HuH-7 (cell line): ENCODE results near the gene PPM1F.

ENCODE experiments used
- DNase-seq: peaks from one replicate; pipeline ENCODE4 v3.0.0; 2011; ENCODE audit warnings: low spot score

Gene PPM1F

GRCh38 chr22:21975854-21976345 is 23.3 kb upstream of the PPM1F start:
- no peak for DNase-seq

GRCh38 chr22:21975273-21975672 is 22.6 kb upstream of the PPM1F start:
- no peak for DNase-seq

GRCh38 chr22:21974058-21974649 is 21.5 kb upstream of the PPM1F start:
- DNase-seq, result no peak

GRCh38 chr22:21972806-21973205 is 20.2 kb upstream of the PPM1F start:
- DNase-seq, result no peak

- DNase-seq, result peak; percentile 84
Observed at GRCh38 chr22:21972293-21972779, 19.7 kb upstream of the PPM1F start.

GRCh38 chr22:21971858-21972275 is 19.2 kb upstream of the PPM1F start:
- DNase-seq, result no peak

- DNase-seq, result no peak
Observed at GRCh38 chr22:21970800-21971617, 18.4 kb upstream of the PPM1F start.

GRCh38 chr22:21970037-21970799 is 17.6 kb upstream of the PPM1F start:
- no peak for DNase-seq

- DNase-seq, result no peak
Observed at GRCh38 chr22:21968452-21969129, 15.9 kb upstream of the PPM1F start.

GRCh38 chr22:21967693-21968271 is 15.1 kb upstream of the PPM1F start:
- no peak for DNase-seq

- no peak for DNase-seq
Observed at GRCh38 chr22:21966643-21967516, 14.2 kb upstream of the PPM1F start.

- DNase-seq, result no peak
Observed at GRCh38 chr22:21965762-21966288, 13.2 kb upstream of the PPM1F start.

GRCh38 chr22:21964918-21965484 is 12.4 kb upstream of the PPM1F start:
- no peak for DNase-seq

- DNase-seq, result no peak
Observed at GRCh38 chr22:21964234-21964633, 11.6 kb upstream of the PPM1F start.

- no peak for DNase-seq
Observed at GRCh38 chr22:21963790-21964211, 11.2 kb upstream of the PPM1F start.

- no peak for DNase-seq
Observed at GRCh38 chr22:21963286-21963685, 10.6 kb upstream of the PPM1F start.

- DNase-seq, result no peak
Observed at GRCh38 chr22:21962655-21962949, 10.0 kb upstream of the PPM1F start.

- no peak for DNase-seq
Observed at GRCh38 chr22:21961886-21962654, 9.4 kb upstream of the PPM1F start.

GRCh38 chr22:21961127-21961867 is 8.6 kb upstream of the PPM1F start:
- DNase-seq, result no peak
